Stimulated activated CD8-positive, alpha-beta memory T cell treated with anti-CD3 and anti-CD28 coated beads, Interleukin-4, amount 100 ng/mL, for 4 hours (primary cell): ENCODE data around the gene DDX25.
A peak's percentile ranks its signal among the peaks of the same experiment; 100 is the strongest.
"Not testable (repeated sequence)": the region's sequence is repeated elsewhere in the genome, so short reads cannot be mapped to it uniquely, and the experiment has no call there.

Source experiments
- DNase-seq, 2 donors: peaks; one replicate each; pipeline ENCODE4 v3.0.0-alpha.2; 2020; ENCODE audit warnings: low read depth in 2 of 2, low spot score in 1 of 2

The DDX25 gene

GRCh38 chr11:125902927-125903710 lies 1.2 kb upstream of the DDX25 start, which contains the start of gene PUS3:
TSS of gene PUS3 (minus strand) at chr11:125903206. CDS start at chr11:125896284, 6,922 bp downstream.
- DNase-seq, result peak; percentile 74 to 75

GRCh38 chr11:125904678-125905077 lies 370 bp downstream of the DDX25 start:
- DNase-seq, result no peak

GRCh38 chr11:125910226-125910849 lies 6.0 kb downstream of the DDX25 start:
- DNase-seq, result no peak

GRCh38 chr11:125914601-125915000 lies 10.3 kb downstream of the DDX25 start:
- not testable (repeated sequence) for DNase-seq

GRCh38 chr11:125916683-125917347 lies 12.5 kb downstream of the DDX25 start:
- no peak for DNase-seq

- no peak for DNase-seq
These were observed 14.0 kb downstream of the DDX25 start for GRCh38 chr11:125918140-125918840.

GRCh38 chr11:125921042-125921441 lies 16.7 kb downstream of the DDX25 start:
- no peak for DNase-seq

- no peak for DNase-seq
These were observed 17.8 kb downstream of the DDX25 start for GRCh38 chr11:125922156-125922555.

GRCh38 chr11:125923012-125923579 lies 18.8 kb downstream of the DDX25 start:
- DNase-seq, result peak in 1 of 2 donors; percentile 22

- DNase-seq, result no peak
These were observed 19.3 kb downstream of the DDX25 start for GRCh38 chr11:125923633-125924032.

- no peak for DNase-seq
These were observed 20.2 kb downstream of the DDX25 start for GRCh38 chr11:125924384-125925007.

- DNase-seq, result no peak
These were observed 21.0 kb downstream of the DDX25 start for GRCh38 chr11:125925247-125925740.

- DNase-seq, result no peak
These were observed 21.5 kb downstream of the DDX25 start for GRCh38 chr11:125925804-125926203.

GRCh38 chr11:125926682-125927081 lies 22.4 kb downstream of the DDX25 start:
- DNase-seq, result no peak

GRCh38 chr11:125929445-125930075 lies 25.3 kb downstream of the DDX25 start:
- no peak for DNase-seq

- no peak for DNase-seq
These were observed 25.8 kb downstream of the DDX25 start for GRCh38 chr11:125930076-125930450.

GRCh38 chr11:125931116-125931515 lies 26.8 kb downstream of the DDX25 start:
- DNase-seq, result no peak

GRCh38 chr11:125931668-125932067 lies 27.4 kb downstream of the DDX25 start:
- DNase-seq, result no peak

GRCh38 chr11:125932301-125932700 lies 28.0 kb downstream of the DDX25 start:
- no peak for DNase-seq
